D721Med (cell line): ENCODE measurements around the gene VPS13D.

Experiments
- DNase-seq: peaks from one replicate; pipeline ENCODE4 v3.0.0; 2011; ENCODE audit warnings: low spot score; ENCODE audit not compliant: insufficient read length
- FAIRE-seq: peaks from 2 replicates; lab custom pipeline; 2011; peaks lifted over from hg19 to GRCh38; lab: Jason Lieb, UNC
- CTCF ChIP-seq: IDR thresholded peaks from 2 replicates; pipeline ENCODE4 v1.5.1; 2012; ENCODE audit warnings: mild to moderate bottlenecking, control low read depth; ENCODE audit not compliant: insufficient read depth; ENCODE audit errors: missing control alignments

Gene VPS13D

GRCh38 chr1:12200208-12200607 lies 29.6 kb upstream of the VPS13D start:
- DNase-seq: no peak
- TF ChIP-seq CTCF: no peak
- no peak for FAIRE-seq

DNA sequence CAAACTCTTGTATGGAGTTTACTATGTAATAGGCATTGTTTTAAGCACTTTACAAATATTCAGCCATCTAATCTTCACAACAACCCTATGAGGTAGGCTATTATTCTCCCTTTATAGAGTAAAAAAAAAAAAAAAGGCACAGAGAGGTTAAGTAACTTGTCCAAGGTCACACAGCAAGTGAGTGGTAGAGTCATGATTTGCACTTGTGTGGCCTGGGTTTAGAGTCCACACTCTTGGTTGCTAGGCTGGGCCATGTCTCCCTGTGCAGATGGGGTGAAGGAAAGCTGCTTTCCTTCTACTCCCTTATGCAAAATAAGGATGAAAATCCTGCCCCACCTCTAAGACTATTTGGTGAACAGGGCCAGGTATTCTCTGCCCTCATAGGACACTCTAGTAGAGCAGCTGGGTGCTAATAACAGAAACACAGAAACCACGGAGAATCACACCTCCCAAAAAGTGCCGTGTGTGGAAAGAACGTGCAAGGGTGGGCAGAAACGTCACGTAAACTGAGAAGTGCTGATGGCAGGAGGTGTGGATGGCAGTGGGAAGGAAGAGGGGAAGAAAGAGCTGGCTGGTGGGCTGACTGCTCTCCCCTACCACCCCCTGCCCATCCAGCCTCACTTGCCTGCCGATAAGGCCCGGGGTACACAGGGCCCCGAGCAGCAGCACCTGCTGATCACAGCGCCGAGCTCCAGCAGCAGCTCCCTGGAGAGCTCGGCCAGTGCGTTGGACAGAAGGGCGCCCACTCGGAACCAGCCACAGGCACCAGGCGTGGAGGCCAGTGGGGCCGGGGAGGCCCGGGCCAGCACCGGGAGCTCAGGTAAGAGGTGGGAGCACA lies 28.3 kb upstream of the VPS13D start:
- no peak for TF ChIP-seq CTCF
- DNase-seq (no peak), FAIRE-seq (no peak)

- TF ChIP-seq CTCF: no peak
- DNase-seq (no peak), FAIRE-seq (no peak)
Measured at GRCh38 chr1:12202190-12202497, 27.7 kb upstream of the VPS13D start.

GRCh38 chr1:12202577-12202976 lies 27.3 kb upstream of the VPS13D start:
- no peak for TF ChIP-seq CTCF
- FAIRE-seq (no peak), DNase-seq (no peak)

DNA sequence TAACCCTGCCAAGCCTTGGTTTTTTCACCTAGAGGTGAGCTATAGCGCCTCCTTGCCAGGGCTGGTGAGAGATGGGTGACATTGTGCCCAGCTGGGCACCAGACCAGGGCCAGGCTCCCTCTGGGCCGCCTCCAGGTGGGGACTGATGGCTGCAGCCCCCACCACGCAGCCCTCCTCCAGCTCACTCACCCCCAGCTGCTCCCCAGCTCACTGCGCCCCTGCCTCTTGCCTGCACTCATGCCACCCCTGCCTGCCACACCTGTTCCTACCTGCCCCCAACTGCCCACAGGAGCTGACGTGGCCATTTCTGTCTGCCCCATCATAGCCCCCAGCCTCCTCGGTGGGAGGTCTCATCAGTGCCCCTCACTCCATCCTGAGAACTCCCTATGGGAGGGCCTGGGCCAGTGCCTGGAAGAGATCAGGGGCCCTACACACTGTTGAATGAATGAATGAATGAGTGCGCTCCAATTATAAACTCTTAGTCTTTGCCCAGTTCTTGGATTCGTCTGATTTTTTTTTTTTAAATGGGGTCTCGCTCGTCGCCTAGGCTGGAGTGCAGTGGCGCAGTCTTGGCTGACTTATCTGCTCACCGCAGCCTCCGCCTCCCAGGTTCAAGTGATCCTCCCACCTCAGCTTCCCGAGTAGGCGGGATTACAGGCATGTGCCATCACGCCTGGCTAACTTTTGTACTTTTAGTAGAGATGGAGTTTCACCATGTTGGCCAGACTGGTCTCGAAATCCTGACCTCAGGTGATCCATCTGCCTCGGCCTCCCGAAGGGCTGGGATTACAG lies 26.4 kb upstream of the VPS13D start:
- TF ChIP-seq CTCF: no peak
- FAIRE-seq (no peak), DNase-seq (no peak)

DNA sequence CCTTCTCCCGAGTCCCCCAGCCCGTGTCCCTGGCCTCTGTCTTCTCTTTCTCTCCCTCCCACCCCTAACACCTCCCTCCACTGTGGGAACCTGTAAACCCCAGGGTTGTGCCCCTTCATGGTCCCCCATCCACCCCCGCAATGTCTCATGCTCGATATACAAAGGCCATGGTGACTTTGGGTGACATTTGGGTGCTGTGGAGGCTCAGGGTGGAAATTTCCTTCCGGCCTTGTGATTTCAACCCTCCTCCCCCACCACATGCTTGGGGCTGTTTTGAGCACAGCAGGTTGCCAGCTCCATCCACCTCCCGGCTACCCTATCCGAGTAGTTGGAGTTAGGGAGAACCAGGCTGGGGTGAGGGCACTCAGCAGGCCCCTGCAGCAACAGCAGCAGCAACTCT lies 25.7 kb upstream of the VPS13D start:
- TF ChIP-seq CTCF: no peak
- DNase-seq (no peak), FAIRE-seq (no peak)
